GM18951 (cell line): ENCODE measurements around the gene TFDP1.

Experiments
- POLR2A ChIP-seq: IDR thresholded peaks from 4 replicates; pipeline ENCODE4 v1.6.1; 2011; ENCODE audit warnings: mild to moderate bottlenecking; ENCODE audit not compliant: insufficient read length, insufficient read depth; ENCODE audit errors: extremely low read depth
- in situ Hi-C: fragments of 300-500 bp; cut with MboI; formaldehyde crosslinking; loops from one replicate; pipeline ENCODE4 v1.12.0; 2022; ENCODE audit warnings: low sequenced_read_pairs, mixed read lengths, inconsistent platforms; ENCODE audit not compliant: unreplicated experiment

The TFDP1 gene

GRCh38 chr13:113545455-113545930, 39.1 kb upstream of the TFDP1 start:
- in situ Hi-C loops: no loop called here
- TF ChIP-seq POLR2A: no peak

GRCh38 chr13:113545931-113546516, 38.5 kb upstream of the TFDP1 start:
- no peak for TF ChIP-seq POLR2A
- in situ Hi-C loops: no loop called here

GRCh38 chr13:113546571-113547237, 37.8 kb upstream of the TFDP1 start:
- in situ Hi-C loops: no loop called here
- TF ChIP-seq POLR2A: no peak

GRCh38 chr13:113547238-113547971, 37.1 kb upstream of the TFDP1 start:
- in situ Hi-C loops: no loop called here
- no peak for TF ChIP-seq POLR2A

GRCh38 chr13:113548171-113548641, 36.3 kb upstream of the TFDP1 start:
- no peak for TF ChIP-seq POLR2A
- in situ Hi-C loops: no loop called here

GRCh38 chr13:113548778-113549621, 35.6 kb upstream of the TFDP1 start:
- TF ChIP-seq POLR2A: no peak
- in situ Hi-C loops: no loop called here

- no peak for TF ChIP-seq POLR2A
- in situ Hi-C loops: loop anchor here (25.0 kb wide), 1 partner anchor 613 kb away; no protein-coding TSS in a partner anchor
Measured at GRCh38 chr13:113550453-113550852, 34.1 kb upstream of the TFDP1 start.

GRCh38 chr13:113551081-113552000, 33.2 kb upstream of the TFDP1 start:
- in situ Hi-C loops: loop anchor here (25.0 kb wide), 1 partner anchor 614 kb away; no protein-coding TSS in a partner anchor
- TF ChIP-seq POLR2A: no peak

GRCh38 chr13:113552079-113552478, 32.5 kb upstream of the TFDP1 start:
- TF ChIP-seq POLR2A: no peak
- in situ Hi-C loops: loop anchor here (25.0 kb wide), 1 partner anchor 615 kb away; no protein-coding TSS in a partner anchor

- TF ChIP-seq POLR2A: no peak
- in situ Hi-C loops: loop anchor here (25.0 kb wide), 1 partner anchor 616 kb away; no protein-coding TSS in a partner anchor
Measured at GRCh38 chr13:113552786-113553434, 31.6 kb upstream of the TFDP1 start.
